Measurements from ENCODE around the gene ZNF175.
A peak's percentile ranks its signal among the peaks of the same experiment; 100 is the strongest.

Gene ZNF175

GRCh38 chr19:51566489-51567100 is 4.5 kb upstream of the ZNF175 start:
- H3K36me3 Mint-ChIP-seq (ENCODE audit: low read depth): peaks cover under 1% of the 10 kb centered on the region
- peaks cover 16% of the 10 kb centered on the region for H3K9me3 Mint-ChIP-seq
- TF ChIP-seq, protein P1, sequence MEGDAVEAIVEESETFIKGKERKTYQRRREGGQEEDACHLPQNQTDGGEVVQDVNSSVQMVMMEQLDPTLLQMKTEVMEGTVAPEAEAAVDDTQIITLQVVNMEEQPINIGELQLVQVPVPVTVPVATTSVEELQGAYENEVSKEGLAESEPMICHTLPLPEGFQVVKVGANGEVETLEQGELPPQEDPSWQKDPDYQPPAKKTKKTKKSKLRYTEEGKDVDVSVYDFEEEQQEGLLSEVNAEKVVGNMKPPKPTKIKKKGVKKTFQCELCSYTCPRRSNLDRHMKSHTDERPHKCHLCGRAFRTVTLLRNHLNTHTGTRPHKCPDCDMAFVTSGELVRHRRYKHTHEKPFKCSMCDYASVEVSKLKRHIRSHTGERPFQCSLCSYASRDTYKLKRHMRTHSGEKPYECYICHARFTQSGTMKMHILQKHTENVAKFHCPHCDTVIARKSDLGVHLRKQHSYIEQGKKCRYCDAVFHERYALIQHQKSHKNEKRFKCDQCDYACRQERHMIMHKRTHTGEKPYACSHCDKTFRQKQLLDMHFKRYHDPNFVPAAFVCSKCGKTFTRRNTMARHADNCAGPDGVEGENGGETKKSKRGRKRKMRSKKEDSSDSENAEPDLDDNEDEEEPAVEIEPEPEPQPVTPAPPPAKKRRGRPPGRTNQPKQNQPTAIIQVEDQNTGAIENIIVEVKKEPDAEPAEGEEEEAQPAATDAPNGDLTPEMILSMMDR (IDR thresholded peaks at IDR 0.05): no peak
- peaks cover 48% of the 10 kb centered on the region for H3K27me3 Mint-ChIP-seq (ENCODE audit: low read depth, poor library complexity)
- H3K4me1 Mint-ChIP-seq: peaks cover 12% of the 10 kb centered on the region
- DNase-seq: no peak
- no peak overlapping the region for H3K27ac Mint-ChIP-seq
- no peak overlapping the region for H3K4me3 Mint-ChIP-seq

- Mint-ChIP-seq H3K4me3 (no peak overlapping the region), H3K4me1 (peaks cover 21% of the 10 kb centered on the region), H3K36me3 (ENCODE audit: low read depth) (peaks cover 8% of the 10 kb centered on the region), H3K27ac (no peak overlapping the region), H3K9me3 (peaks cover 12% of the 10 kb centered on the region), H3K27me3 (ENCODE audit: low read depth, poor library complexity) (peaks cover 46% of the 10 kb centered on the region)
- DNase-seq: no peak
- TF ChIP-seq, protein P1 (IDR thresholded peaks at IDR 0.05): no peak
Measured at GRCh38 chr19:51567583-51567982, 3.5 kb upstream of the ZNF175 start.

- Mint-ChIP-seq H3K4me3 (no peak overlapping the region), H3K4me1 (peaks cover 21% of the 10 kb centered on the region), H3K27ac (no peak overlapping the region), H3K27me3 (ENCODE audit: low read depth, poor library complexity) (peaks cover 45% of the 10 kb centered on the region), H3K36me3 (ENCODE audit: low read depth) (peaks cover 13% of the 10 kb centered on the region), H3K9me3 (peaks cover 10% of the 10 kb centered on the region)
- no peak for DNase-seq
- TF ChIP-seq, protein P1 (IDR thresholded peaks at IDR 0.05): no peak
Measured at GRCh38 chr19:51568456-51568855, 2.6 kb upstream of the ZNF175 start.

- TF ChIP-seq, protein P1 (IDR thresholded peaks at IDR 0.05): no peak
- Mint-ChIP-seq H3K9me3 (peaks cover 1% of the 10 kb centered on the region), H3K36me3 (ENCODE audit: low read depth) (peaks cover 33% of the 10 kb centered on the region), H3K27me3 (ENCODE audit: low read depth, poor library complexity) (peaks cover 29% of the 10 kb centered on the region), H3K4me1 (peaks cover 21% of the 10 kb centered on the region), H3K27ac (no peak overlapping the region), H3K4me3 (peak overlapping the region; percentile 96)
- DNase-seq: no peak
Measured at GRCh38 chr19:51571599-51571998, 516 bp downstream of the ZNF175 start.

DNA sequence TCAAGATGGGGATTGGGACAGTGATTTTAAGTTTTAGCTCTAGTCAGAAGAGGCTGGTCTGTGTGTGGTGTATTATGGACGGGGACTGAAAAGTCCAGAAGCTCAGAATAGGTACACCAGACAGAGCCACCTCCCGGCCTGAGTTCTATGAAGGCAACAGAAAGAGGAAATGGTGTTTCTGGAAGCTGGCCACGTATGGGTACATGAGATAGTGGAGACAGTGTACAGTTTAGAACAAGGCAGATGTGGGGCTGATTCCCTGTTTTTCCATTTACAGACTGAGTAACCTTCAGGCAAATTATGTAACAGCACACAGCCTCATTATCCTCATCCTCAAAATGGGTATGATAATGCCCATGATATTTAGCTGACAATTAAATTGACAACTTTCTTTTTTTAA is 1.3 kb downstream of the ZNF175 start:
- DNase-seq: no peak
- H3K27ac Mint-ChIP-seq: no peak overlapping the region
- H3K4me1 Mint-ChIP-seq: peaks cover 21% of the 10 kb centered on the region
- TF ChIP-seq, protein P1 (IDR thresholded peaks at IDR 0.05): no peak
- H3K27me3 Mint-ChIP-seq (ENCODE audit: low read depth, poor library complexity): peaks cover 21% of the 10 kb centered on the region
- H3K9me3 Mint-ChIP-seq: no peaks in the 10 kb centered on the region
- peak overlapping the region; percentile 96 for H3K4me3 Mint-ChIP-seq
- H3K36me3 Mint-ChIP-seq (ENCODE audit: low read depth): peaks cover 41% of the 10 kb centered on the region

- H3K4me3 Mint-ChIP-seq: no peak overlapping the region
- TF ChIP-seq, protein P1 (IDR thresholded peaks at IDR 0.05): no peak
- no peaks in the 10 kb centered on the region for H3K9me3 Mint-ChIP-seq
- no peak for DNase-seq
- H3K27ac Mint-ChIP-seq: no peak overlapping the region
- peaks cover 21% of the 10 kb centered on the region for H3K4me1 Mint-ChIP-seq
- H3K36me3 Mint-ChIP-seq (ENCODE audit: low read depth): peaks cover 46% of the 10 kb centered on the region
- peaks cover 20% of the 10 kb centered on the region for H3K27me3 Mint-ChIP-seq (ENCODE audit: low read depth, poor library complexity)
Measured at GRCh38 chr19:51572908-51573307, 1.8 kb downstream of the ZNF175 start.

Measured in nephron progenitor cell (in vitro differentiated cells).